Activated naive CD4-positive, alpha-beta T cell treated with Interleukin-2 at 50 U/mL for 16 hours (primary cell): Measurements from ENCODE around the gene SYCP2.

Source experiments
- DNase-seq: peaks from one replicate; pipeline ENCODE4 v3.0.0-alpha.2; 2020

The SYCP2 gene

DNA sequence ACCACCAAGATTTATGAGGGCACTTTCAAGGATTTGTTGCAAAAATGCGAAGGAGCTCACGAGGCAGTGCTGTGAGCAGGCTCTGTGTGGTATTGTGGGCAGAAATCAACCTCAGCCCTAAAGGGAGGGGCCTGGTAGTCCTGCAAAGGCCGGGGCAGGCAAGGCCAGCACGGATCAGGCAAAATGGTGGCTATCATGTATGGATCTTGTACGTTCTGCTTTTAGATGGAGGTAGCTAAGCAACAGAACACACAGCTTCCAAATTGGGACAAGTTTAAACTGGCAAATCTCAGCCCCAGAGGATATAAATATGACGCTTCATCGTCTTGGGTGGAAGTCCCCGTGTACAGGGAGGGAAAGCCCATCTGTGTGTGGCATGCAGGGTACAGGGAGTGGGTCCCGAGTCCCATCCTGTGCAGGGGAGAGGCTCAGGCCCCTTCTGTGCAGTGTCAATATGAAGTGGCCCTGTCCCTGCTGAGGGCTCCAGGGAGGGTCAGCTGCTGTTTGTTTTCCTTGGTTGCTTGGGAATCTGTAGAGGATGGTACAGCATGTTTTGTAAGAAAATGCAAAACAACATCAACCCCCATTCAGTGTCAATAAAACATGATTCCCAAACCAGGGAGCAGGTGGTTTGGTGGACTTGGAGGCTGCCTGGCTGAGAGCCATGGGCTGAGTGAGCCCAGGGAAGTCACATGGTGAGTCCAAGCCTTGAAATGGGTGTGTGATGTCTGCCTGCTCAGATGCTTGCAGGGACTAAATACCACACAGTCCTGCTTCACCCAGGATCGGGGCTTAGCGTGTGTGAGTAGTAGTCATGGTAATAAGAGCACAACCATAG is 113.0 kb downstream of the SYCP2 start:
- no peak for DNase-seq

GRCh38 chr20:59819496-59820203 is 113.8 kb downstream of the SYCP2 start:
- DNase-seq: no peak

DNA sequence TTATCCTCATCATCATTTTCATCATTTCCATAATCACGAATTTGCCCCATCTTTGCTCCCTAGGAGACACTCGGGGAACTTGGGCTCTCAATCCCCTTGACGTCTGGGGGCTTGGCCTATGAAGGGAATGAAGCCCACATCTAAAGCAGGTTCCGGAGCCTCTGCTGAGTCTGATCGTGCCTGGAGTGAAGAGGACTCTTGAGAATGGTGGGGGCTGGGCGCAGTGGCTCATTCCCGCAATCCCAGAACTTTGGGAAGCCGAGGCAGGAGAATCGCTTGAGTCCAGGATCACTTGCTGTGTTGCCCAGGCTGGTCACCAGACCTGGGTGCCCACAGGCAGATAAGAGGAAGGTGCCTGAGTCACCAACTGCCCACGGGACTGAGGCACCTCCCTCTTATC is 114.5 kb downstream of the SYCP2 start:
- DNase-seq: no peak

- DNase-seq: no peak
Measured at GRCh38 chr20:59817846-59818615, 115.4 kb downstream of the SYCP2 start.

GRCh38 chr20:59817406-59817805 is 116.0 kb downstream of the SYCP2 start:
- no peak for DNase-seq

GRCh38 chr20:59816146-59816738 is 117.2 kb downstream of the SYCP2 start:
- DNase-seq: no peak

- no peak for DNase-seq
Measured at GRCh38 chr20:59814840-59815340, 118.5 kb downstream of the SYCP2 start.

- no peak for DNase-seq
Measured at GRCh38 chr20:59813948-59814839, 119.2 kb downstream of the SYCP2 start.
